Stomach (tissue), 4 donors: Measurements from ENCODE around the gene UTP20.

Experiments
- CTCF ChIP-seq, 7 experiments: fragments of 450-650 bp in 4 of 7; fragments of 200-600 bp in 3 of 7; sonication (generic) in 3 of 7; IDR thresholded peaks; one replicate each; pipeline ENCODE4 v1.5.1; 2016 to 2019; ENCODE audit warnings: antibody characterized with exemption in 7 of 7, control low read depth in 2 of 7, mild to moderate bottlenecking in 1 of 7
- EP300 ChIP-seq: sonication (generic); formaldehyde crosslinking; IDR thresholded peaks from one replicate; pipeline ENCODE4 v1.6.1; 2017; ENCODE audit warnings: antibody characterized with exemption
- POLR2A ChIP-seq, 4 donors: fragments of 450-650 bp; IDR thresholded peaks; one replicate each; pipeline ENCODE4 v1.6.1; 2016; ENCODE audit warnings: antibody characterized with exemption in 4 of 4, control low read depth in 2 of 4, mild to moderate bottlenecking in 1 of 4, moderate library complexity in 1 of 4

DNA sequence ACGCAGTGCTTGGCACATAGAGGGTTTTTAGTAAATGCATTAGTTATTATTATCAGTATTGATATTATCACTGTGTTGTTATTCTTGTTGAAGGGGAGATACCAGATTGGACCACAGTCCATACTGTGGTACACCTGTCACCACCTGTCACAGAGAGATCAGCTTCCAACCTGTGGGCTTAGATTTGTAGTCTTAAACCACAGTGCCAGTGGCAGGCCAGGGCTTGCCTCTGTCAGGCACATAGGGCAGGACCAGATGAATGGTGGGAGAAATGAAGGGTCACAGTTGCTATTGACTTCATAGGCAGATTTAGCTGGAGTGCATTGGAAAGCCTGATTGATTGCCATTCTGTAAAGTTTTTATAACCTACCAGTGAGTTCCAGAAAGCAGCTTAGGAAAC is 92.5 kb downstream of the UTP20 start:
- TF ChIP-seq CTCF (IDR thresholded peaks at IDR 0.05) (no peak), POLR2A (IDR thresholded peaks at IDR 0.05) (no peak), EP300 (no peak)
